CD4-positive, alpha-beta T cell (primary cell): ENCODE results near the gene NPTN. TPM values are rescaled to one million over a fixed set of nuclear protein-coding genes. Genes with fewer than 3 reads are reported as not detected.
"Not testable (repeated sequence)": the region's sequence is repeated elsewhere in the genome, so short reads cannot be mapped to it uniquely, and the experiment has no call there.

Experiments used
- ATAC-seq: fragments of 200-7000 bp; cut with Tn5 transposase; one replicate; pipeline ENCODE4 v1.10.0; 2022; ENCODE audit warnings: mild to moderate bottlenecking; ENCODE audit not compliant: poor library complexity
- CTCF ChIA-PET: fragments of 350-600 bp; sonication (Branson Sonifier 250); formaldehyde crosslinking; loops from one replicate; lab custom pipeline; 2021; ENCODE audit warnings: antibody characterized with exemption, inconsistent platforms; lab: Charles Lee
- POLR2A ChIA-PET: fragments of 350-600 bp; sonication (Branson Sonifier 250); formaldehyde crosslinking; loops from one replicate; lab custom pipeline; 2021; ENCODE audit warnings: antibody characterized with exemption, inconsistent platforms; lab: Charles Lee
- DNase-seq, 14 experiments: peaks; one replicate each; pipeline ENCODE4 v3.0.0-alpha.2; 2013 to 2020; ENCODE audit warnings: mixed read lengths in 2 of 14
- H3K27ac ChIP-seq, 2 donors: one replicate each; pipeline versions ENCODE4 v1.5.1 to v1.7.0; 2013; ENCODE audit warnings: low read length in 2 of 2, low read depth in 1 of 2, mild to moderate bottlenecking in 1 of 2
- H3K27me3 ChIP-seq, 2 experiments: 1 replicate in 1 of 2; 2 replicates in 1 of 2; pipeline versions ENCODE4 v1.6.1 to v1.7.0; 2013; ENCODE audit warnings: low read length in 2 of 2, control low read depth in 1 of 2, mild to moderate bottlenecking in 1 of 2, moderate library complexity in 1 of 2; ENCODE audit not compliant: insufficient read depth in 2 of 2, control insufficient read depth in 1 of 2
- H3K36me3 ChIP-seq: one replicate; pipeline ENCODE4 v1.6.1; 2013; ENCODE audit warnings: low read length, control low read depth; ENCODE audit not compliant: insufficient read depth
- H3K4me1 ChIP-seq: one replicate; pipeline ENCODE4 v1.6.1; 2013; ENCODE audit warnings: low read length, control low read depth; ENCODE audit not compliant: insufficient read depth
- H3K4me3 ChIP-seq: one replicate; pipeline ENCODE4 v1.5.1; 2013; ENCODE audit warnings: mild to moderate bottlenecking, low read length, moderate library complexity
- H3K9me3 ChIP-seq, 2 experiments: 1 replicate in 1 of 2; 2 replicates in 1 of 2; pipeline versions ENCODE4 v1.6.1 to v1.7.0; 2013; ENCODE audit warnings: low read length in 2 of 2, mild to moderate bottlenecking in 2 of 2, control low read depth in 1 of 2, moderate library complexity in 1 of 2; ENCODE audit not compliant: control insufficient read depth in 1 of 2, insufficient read depth in 1 of 2
- H3K27ac Mint-ChIP-seq: one replicate; pipeline ENCODE4 v1.8.0; 2020; ENCODE audit warnings: mixed read lengths
- H3K27me3 Mint-ChIP-seq: one replicate; pipeline ENCODE4 v1.8.0; 2021; ENCODE audit warnings: mixed read lengths
- H3K36me3 Mint-ChIP-seq: one replicate; pipeline ENCODE4 v1.8.0; 2021; ENCODE audit warnings: low read depth, mixed read lengths
- H3K4me1 Mint-ChIP-seq: one replicate; pipeline ENCODE4 v1.8.0; 2021; ENCODE audit warnings: low read depth, mixed read lengths
- H3K4me3 Mint-ChIP-seq: one replicate; pipeline ENCODE4 v1.8.0; 2020; ENCODE audit warnings: mild to moderate bottlenecking, mixed read lengths
- H3K9me3 Mint-ChIP-seq: one replicate; pipeline ENCODE4 v1.8.0; 2020; ENCODE audit warnings: mixed read lengths
- CTCF ChIP-seq: fragments of 200-600 bp; IDR thresholded peaks from one replicate; pipeline ENCODE4 v1.8.0; 2022; ENCODE audit warnings: antibody characterized with exemption, mild to moderate bottlenecking
- intact Hi-C, 2 experiments: fragments of 100-400 bp; cut with DNase I in 1 of 2; cut with micrococcal nuclease in 1 of 2; formaldehyde crosslinking; loops; one replicate each; pipeline versions ENCODE4 v1.15.1 to v1.9.0; 2023 to 2025; cut with DNase I, micrococcal nuclease
- total RNA-seq, 174 experiments: library from RNA in 2 of 174; stranded (reverse) in 2 of 174; gene quantifications; one replicate each; pipeline ENCODE4 v1.2.3 and lab custom pipeline; 2021 to 2026

The NPTN gene
- total RNA-seq, 2 experiments from 2014 or later, result 9.3 to 13.5 TPM

GRCh38 chr15:73650416-73651126, 17.4 kb upstream of the NPTN start:
- no peak overlapping the region for H3K4me3 Mint-ChIP-seq
- CTCF ChIA-PET, result interaction anchor here (1.7 kb wide), 1 partner anchor 14 kb away, joined by 5 read pairs; no protein-coding TSS in a partner anchor
- no peaks in the 10 kb centered on the region for H3K9me3 Mint-ChIP-seq
- no peaks in the 10 kb centered on the region for H3K4me1 ChIP-seq
- intact Hi-C loops, result no loop called here
- POLR2A ChIA-PET, result no interaction called here
- ATAC-seq, result no peak
- H3K36me3 ChIP-seq, result no peaks in the 10 kb centered on the region
- no peak overlapping the region for H3K27ac Mint-ChIP-seq
- peaks cover 42% of the 10 kb centered on the region for H3K27me3 Mint-ChIP-seq
- no peak for TF ChIP-seq CTCF
- no peaks in the 10 kb centered on the region for H3K9me3 ChIP-seq
- H3K27ac ChIP-seq, result no peak overlapping the region
- H3K4me1 Mint-ChIP-seq, result no peaks in the 10 kb centered on the region
- H3K4me3 ChIP-seq, result no peak overlapping the region
- DNase-seq, result peak in 2 of 14 experiments; percentile 18 to 23
- peaks cover 8 to 11% of the 10 kb centered on the region in 2 experiments for H3K27me3 ChIP-seq
- no peaks in the 10 kb centered on the region for H3K36me3 Mint-ChIP-seq

- DNase-seq, result no peak
- H3K4me1 ChIP-seq, result no peaks in the 10 kb centered on the region
- ChIA-PET CTCF (no interaction called here), POLR2A (no interaction called here)
- intact Hi-C loops, result no loop called here
- H3K4me1 Mint-ChIP-seq, result no peaks in the 10 kb centered on the region
- H3K9me3 Mint-ChIP-seq, result no peaks in the 10 kb centered on the region
- no peak for ATAC-seq
- H3K27me3 ChIP-seq, result peaks cover 4 to 11% of the 10 kb centered on the region in 2 experiments
- peaks cover 30% of the 10 kb centered on the region for H3K27me3 Mint-ChIP-seq
- H3K36me3 Mint-ChIP-seq, result no peaks in the 10 kb centered on the region
- H3K27ac ChIP-seq, result no peak overlapping the region
- no peak overlapping the region for H3K27ac Mint-ChIP-seq
- no peak overlapping the region for H3K4me3 ChIP-seq
- no peak overlapping the region for H3K4me3 Mint-ChIP-seq
- no peaks in the 10 kb centered on the region for H3K9me3 ChIP-seq
- no peaks in the 10 kb centered on the region for H3K36me3 ChIP-seq
- no peak for TF ChIP-seq CTCF
These were observed 14.8 kb upstream of the NPTN start for GRCh38 chr15:73648014-73648295.

GRCh38 chr15:73647259-73648013, 14.2 kb upstream of the NPTN start:
- Histone ChIP-seq H3K4me1 (no peaks in the 10 kb centered on the region), H3K27ac (no peak overlapping the region), H3K4me3 (no peak overlapping the region), H3K9me3 (no peaks in the 10 kb centered on the region), H3K36me3 (no peaks in the 10 kb centered on the region), H3K27me3 (peaks cover 4 to 11% of the 10 kb centered on the region in 2 experiments)
- Mint-ChIP-seq H3K4me1 (no peaks in the 10 kb centered on the region), H3K9me3 (no peaks in the 10 kb centered on the region), H3K36me3 (no peaks in the 10 kb centered on the region), H3K27ac (no peak overlapping the region), H3K27me3 (peaks cover 28% of the 10 kb centered on the region), H3K4me3 (no peak overlapping the region)
- ATAC-seq, result no peak
- TF ChIP-seq CTCF, result no peak
- POLR2A ChIA-PET, result no interaction called here
- intact Hi-C loops, result no loop called here
- CTCF ChIA-PET, result no interaction called here
- DNase-seq, result no peak

GRCh38 chr15:73639464-73639863, 6.3 kb upstream of the NPTN start:
- POLR2A ChIA-PET, H3K4me1 ChIP-seq, H3K9me3 Mint-ChIP-seq, DNase-seq, H3K9me3 ChIP-seq, H3K27me3 ChIP-seq, CTCF ChIA-PET, H3K36me3 ChIP-seq, H3K4me1 Mint-ChIP-seq, ATAC-seq, H3K4me3 Mint-ChIP-seq, H3K27ac Mint-ChIP-seq, H3K4me3 ChIP-seq, H3K27ac ChIP-seq, H3K36me3 Mint-ChIP-seq: not testable (repeated sequence)
- peaks cover 33% of the 10 kb centered on the region for H3K27me3 Mint-ChIP-seq
- intact Hi-C loops, result loop anchor here in 1 of 2 experiments (10.0 kb wide), 5 partner anchors 585 to 1525 kb away; partner anchors contain the start of genes ARID3B, HEXA, MYO9A and NEO1
